DND-41 (cell line): ENCODE data around the gene EDAR.
A peak's percentile ranks its signal among the peaks of the same experiment; 100 is the strongest.

Experiments used
- ATAC-seq: fragments of 200-7000 bp; cut with Tn5 transposase; 3 replicates; pipeline ENCODE4 v1.9.1; 2021; ENCODE audit warnings: low read depth; ENCODE audit not compliant: insufficient read depth
- DNase-seq: peaks from one replicate; pipeline ENCODE4 v3.0.0-alpha.2; 2020
- H2AFZ ChIP-seq: 2 replicates; pipeline ENCODE4 v1.6.0; 2012; ENCODE audit warnings: low read depth, low read length
- H3K27ac ChIP-seq: 2 replicates; pipeline ENCODE4 v1.5.1; 2012; ENCODE audit warnings: low read length, inconsistent platforms
- H3K27me3 ChIP-seq: fragments of 200-600 bp; sonication (generic); 2 replicates; pipeline ENCODE4 v1.6.0; 2012; ENCODE audit warnings: low read length, mild to moderate bottlenecking, inconsistent platforms; ENCODE audit not compliant: insufficient read depth, poor library complexity
- H3K36me3 ChIP-seq: 2 replicates; pipeline ENCODE4 v1.5.1; 2012; ENCODE audit warnings: low read length, inconsistent platforms; ENCODE audit not compliant: insufficient read depth
- H3K4me1 ChIP-seq: 2 replicates; pipeline ENCODE4 v1.5.1; 2012; ENCODE audit warnings: mild to moderate bottlenecking, low read length; ENCODE audit not compliant: insufficient read depth
- H3K4me2 ChIP-seq: 2 replicates; pipeline ENCODE4 v1.6.0; 2012; ENCODE audit warnings: mild to moderate bottlenecking, moderate library complexity, low read length, inconsistent platforms; ENCODE audit not compliant: insufficient read depth
- H3K4me3 ChIP-seq, 2 experiments: fragments of 200-600 bp in 1 of 2; shearing (Covaris generic) in 1 of 2; 2 replicates each; pipeline ENCODE4 v1.5.1; 2012 to 2016; ENCODE audit warnings: inconsistent platforms in 2 of 2, low read length in 2 of 2, mild to moderate bottlenecking in 2 of 2, low read depth in 1 of 2, moderate library complexity in 1 of 2
- H3K79me2 ChIP-seq: 2 replicates; pipeline ENCODE4 v1.6.0; 2012; ENCODE audit warnings: low read length, inconsistent platforms; ENCODE audit not compliant: insufficient read depth
- H3K9ac ChIP-seq: 2 replicates; pipeline ENCODE4 v1.6.0; 2012; ENCODE audit warnings: low read depth, mild to moderate bottlenecking, inconsistent platforms, low read length, moderate library complexity
- H3K9me3 ChIP-seq: 2 replicates; pipeline ENCODE4 v1.5.1; 2012; ENCODE audit warnings: low read length, moderate library complexity, mild to moderate bottlenecking, inconsistent platforms; ENCODE audit not compliant: insufficient read depth, severe bottlenecking
- H4K20me1 ChIP-seq: 2 replicates; pipeline ENCODE4 v1.6.0; 2012; ENCODE audit warnings: low read length; ENCODE audit not compliant: insufficient read depth
- EZH2 ChIP-seq: IDR thresholded peaks from 3 replicates; pipeline ENCODE4 v1.6.1; 2012; ENCODE audit warnings: borderline replicate concordance, low read depth, mild to moderate bottlenecking, moderate library complexity, low read length, inconsistent platforms; ENCODE audit not compliant: severe bottlenecking
- TF ChIP-seq, protein P1 (sequence below): IDR thresholded peaks from 2 replicates; pipeline ENCODE4 v1.5.1; 2012; ENCODE audit warnings: borderline replicate concordance, low read length, moderate library complexity, mild to moderate bottlenecking; ENCODE audit not compliant: poor library complexity, severe bottlenecking; ENCODE audit errors: extremely low read depth

Gene EDAR

DNA sequence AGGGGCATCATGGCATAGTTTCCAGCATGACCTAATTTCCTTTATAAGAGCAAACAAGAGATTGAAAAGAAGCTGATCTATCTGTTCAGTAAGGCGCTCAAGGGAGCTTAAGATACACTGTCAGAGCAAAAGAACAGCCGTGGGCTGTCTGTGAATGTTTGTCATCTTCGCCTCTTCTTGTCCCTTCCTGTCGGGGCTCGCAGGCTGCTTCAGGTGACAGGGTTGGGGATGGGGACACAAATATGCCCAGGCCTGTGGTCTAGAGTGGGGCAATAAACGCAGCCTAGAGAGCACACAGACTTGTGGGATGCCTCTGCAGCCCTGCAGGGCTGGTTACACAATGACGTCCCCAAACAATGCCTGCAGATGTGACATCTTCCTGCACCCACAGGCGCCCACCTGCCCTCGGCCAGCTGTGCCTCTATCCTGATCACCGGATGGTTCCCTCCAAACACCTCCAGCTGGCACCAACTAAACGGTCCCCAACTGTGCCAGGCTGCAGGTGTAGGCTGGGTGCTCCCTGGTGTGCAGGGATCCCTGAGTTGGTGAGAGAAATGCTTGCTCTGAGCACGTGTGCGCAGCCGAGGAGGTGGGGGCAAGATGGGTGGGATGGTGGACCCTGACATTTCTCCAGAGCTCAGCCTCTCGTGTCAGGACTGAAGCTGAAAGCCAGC, 72.8 kb downstream of the EDAR start:
- ATAC-seq: peak; percentile 54
- H3K27me3 ChIP-seq: no peaks in the 10 kb centered on the region
- no peaks in the 10 kb centered on the region for H3K9me3 ChIP-seq
- no peaks in the 10 kb centered on the region for H3K36me3 ChIP-seq
- H2AFZ ChIP-seq: no peak overlapping the region
- H3K27ac ChIP-seq: no peak overlapping the region
- TF ChIP-seq, protein P1, sequence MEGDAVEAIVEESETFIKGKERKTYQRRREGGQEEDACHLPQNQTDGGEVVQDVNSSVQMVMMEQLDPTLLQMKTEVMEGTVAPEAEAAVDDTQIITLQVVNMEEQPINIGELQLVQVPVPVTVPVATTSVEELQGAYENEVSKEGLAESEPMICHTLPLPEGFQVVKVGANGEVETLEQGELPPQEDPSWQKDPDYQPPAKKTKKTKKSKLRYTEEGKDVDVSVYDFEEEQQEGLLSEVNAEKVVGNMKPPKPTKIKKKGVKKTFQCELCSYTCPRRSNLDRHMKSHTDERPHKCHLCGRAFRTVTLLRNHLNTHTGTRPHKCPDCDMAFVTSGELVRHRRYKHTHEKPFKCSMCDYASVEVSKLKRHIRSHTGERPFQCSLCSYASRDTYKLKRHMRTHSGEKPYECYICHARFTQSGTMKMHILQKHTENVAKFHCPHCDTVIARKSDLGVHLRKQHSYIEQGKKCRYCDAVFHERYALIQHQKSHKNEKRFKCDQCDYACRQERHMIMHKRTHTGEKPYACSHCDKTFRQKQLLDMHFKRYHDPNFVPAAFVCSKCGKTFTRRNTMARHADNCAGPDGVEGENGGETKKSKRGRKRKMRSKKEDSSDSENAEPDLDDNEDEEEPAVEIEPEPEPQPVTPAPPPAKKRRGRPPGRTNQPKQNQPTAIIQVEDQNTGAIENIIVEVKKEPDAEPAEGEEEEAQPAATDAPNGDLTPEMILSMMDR: no peak
- no peak for TF ChIP-seq EZH2
- H3K4me2 ChIP-seq: no peak overlapping the region
- H4K20me1 ChIP-seq: no peaks in the 10 kb centered on the region
- H3K9ac ChIP-seq: no peak overlapping the region
- H3K4me3 ChIP-seq: no peak overlapping the region
- no peaks in the 10 kb centered on the region for H3K79me2 ChIP-seq
- peak; percentile 38 for DNase-seq
- no peaks in the 10 kb centered on the region; the same call in none of the 2 replicates for H3K4me1 ChIP-seq

DNA sequence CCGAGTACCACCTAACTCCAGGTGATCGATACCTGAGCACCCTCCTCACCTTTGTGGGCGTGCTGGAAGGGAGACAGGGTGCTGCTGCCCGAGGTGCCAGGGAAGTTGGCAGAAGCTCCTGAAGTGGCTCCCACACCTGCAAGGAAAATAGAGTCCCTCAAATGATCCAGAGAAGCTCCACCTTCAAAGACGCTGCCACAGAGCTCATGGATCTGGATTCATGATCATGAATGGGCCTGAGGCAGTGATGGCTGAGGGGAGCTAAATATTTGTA, 76.5 kb downstream of the EDAR start:
- Histone ChIP-seq H3K9ac (no peak overlapping the region), H4K20me1 (no peaks in the 10 kb centered on the region), H3K4me2 (no peak overlapping the region), H3K36me3 (no peaks in the 10 kb centered on the region), H3K27ac (no peak overlapping the region), H3K4me1 (no peaks in the 10 kb centered on the region; the same call in none of the 2 replicates), H3K4me3 (no peak overlapping the region), H3K9me3 (no peaks in the 10 kb centered on the region), H3K27me3 (no peaks in the 10 kb centered on the region), H2AFZ (no peak overlapping the region), H3K79me2 (no peaks in the 10 kb centered on the region)
- DNase-seq (no peak), ATAC-seq (no peak)
- TF ChIP-seq, protein P1: no peak
- no peak for TF ChIP-seq EZH2

DNA sequence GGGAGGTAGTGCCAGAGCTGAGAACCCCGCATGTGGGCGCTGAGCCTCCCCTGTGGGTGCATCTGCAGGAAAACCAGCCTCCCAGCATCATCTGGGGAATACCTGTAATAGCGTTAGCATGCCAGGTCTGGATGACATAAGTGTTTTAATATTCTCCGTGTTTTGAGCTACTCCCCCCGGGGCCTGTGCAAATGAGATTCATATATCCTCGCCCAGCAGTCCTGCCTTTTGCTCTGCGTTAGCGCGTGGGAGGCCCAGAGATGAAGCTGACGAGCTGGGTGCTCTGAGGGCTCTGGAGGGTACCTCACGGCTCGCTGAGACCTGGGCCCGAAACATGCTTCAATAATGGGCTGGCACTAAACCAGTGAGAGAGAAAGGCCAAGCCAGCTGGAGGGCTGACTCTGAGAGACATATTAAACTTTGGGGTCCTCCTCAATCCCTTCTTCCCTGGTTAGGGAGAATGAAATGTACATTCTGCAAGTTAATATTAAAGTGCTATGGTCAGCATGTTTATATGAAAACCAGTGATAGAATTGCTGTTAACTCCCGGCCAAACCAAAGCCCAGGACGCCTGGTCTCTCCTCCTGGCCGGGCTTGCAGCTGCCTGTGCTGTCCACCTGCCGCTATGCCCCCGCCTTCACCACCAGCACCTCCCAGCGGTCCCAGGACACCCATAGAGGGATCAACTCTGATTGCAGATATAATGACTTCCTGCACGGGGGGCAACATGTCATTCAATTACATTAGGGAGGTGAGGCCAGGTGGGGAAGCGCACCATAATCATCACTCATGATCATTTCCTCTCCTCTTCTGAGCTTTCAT, 77.0 kb downstream of the EDAR start:
- Histone ChIP-seq H3K9me3 (no peaks in the 10 kb centered on the region), H3K36me3 (no peaks in the 10 kb centered on the region), H3K4me1 (no peaks in the 10 kb centered on the region; the same call in none of the 2 replicates), H3K4me2 (no peak overlapping the region), H3K4me3 (no peak overlapping the region), H3K9ac (no peak overlapping the region), H2AFZ (no peak overlapping the region), H3K27ac (no peak overlapping the region), H4K20me1 (no peaks in the 10 kb centered on the region), H3K27me3 (no peaks in the 10 kb centered on the region), H3K79me2 (no peaks in the 10 kb centered on the region)
- TF ChIP-seq, protein P1: no peak
- no peak for TF ChIP-seq EZH2
- no peak for DNase-seq
- no peak for ATAC-seq
